ENCODE measurements around the gene PLCD1. TPM values are rescaled to one million over a fixed set of nuclear protein-coding genes. Genes with fewer than 3 reads are reported as not detected.

PLCD1 gene
- total and polyA plus RNA-seq, 2 of the 8 experiments (the other 6 are each of a cell fraction or from before 2014, with no cell fraction given) = 15.3 to 19.2 TPM

GRCh38 chr3:38003817-38004414 lies 25.5 kb downstream of the PLCD1 start:
- no peak overlapping the region for H2BK20ac ChIP-seq (ENCODE audit: low read length)
- no peak overlapping the region for H2BK5ac ChIP-seq (ENCODE audit: low read depth, low read length)
- WGBS, 2 experiments (ENCODE audit: extremely low coverage in 1 of 2, insufficient coverage in 1 of 2, insufficient read length in 1 of 2, insufficient replicate concordance in 2 of 2, low coverage in 1 of 2, low lambda C conversion rate in 2 of 2, missing lambda C conversion rate in 1 of 2) = 84% methylated on average over 9 of the region's 11 CpGs; no CpG with 5 or more reads in 1 of the 2 experiments
- H2BK120ac ChIP-seq (replicated peaks; ENCODE audit: low read depth, low read length) = no peak overlapping the region
- H3K23me2 ChIP-seq (ENCODE audit: low read depth, low read length) = no peaks in the 10 kb centered on the region
- no peak overlapping the region for H3K56ac ChIP-seq (replicated peaks; ENCODE audit: insufficient read length, low read depth, low read length)
- H3K18ac ChIP-seq (ENCODE audit: extremely low read depth, low read length) = no peak overlapping the region
- no peak overlapping the region for H2BK15ac ChIP-seq (ENCODE audit: low read length)
- no peak overlapping the region for H3K4me3 ChIP-seq (ENCODE audit: extremely low read depth in 1 of 4, insufficient read depth in 2 of 4, low read depth in 3 of 4, low read length in 4 of 4)
- H4K91ac ChIP-seq (replicated peaks; ENCODE audit: insufficient read length, low read length) = peak overlapping the region; percentile 26
- no peak overlapping the region for H3K14ac ChIP-seq (ENCODE audit: insufficient read length)
- peaks cover 0 to 6% of the 10 kb centered on the region in 2 experiments for H4K20me1 ChIP-seq (replicated peaks in 1 of 2; ENCODE audit: control insufficient read depth in 1 of 2, insufficient read depth in 2 of 2, low read length in 2 of 2)
- H3K4me2 ChIP-seq (ENCODE audit: insufficient read depth in 1 of 2, low read depth in 2 of 2, low read length in 2 of 2) = no peak overlapping the region
- no peak overlapping the region for H3K4ac ChIP-seq (replicated peaks; ENCODE audit: insufficient read length, low read depth, low read length)
- no peaks in the 10 kb centered on the region for H3K79me2 ChIP-seq (ENCODE audit: control insufficient read depth in 1 of 2, insufficient read depth in 2 of 2, low read length in 2 of 2)
- FAIRE-seq = no peak
- no peak overlapping the region for H3K9ac ChIP-seq (replicated peaks in 1 of 4; ENCODE audit: extremely low read depth in 1 of 4, low read depth in 3 of 4, low read length in 3 of 4)
- no peaks in the 10 kb centered on the region for H3K9me3 ChIP-seq (ENCODE audit: insufficient read depth in 2 of 2, low read depth in 1 of 2, low read length in 1 of 2)
- no peak overlapping the region for H3K23ac ChIP-seq (ENCODE audit: insufficient read length)
- DNase-seq (ENCODE audit: low read depth in 1 of 2, low spot score in 2 of 2) = no peak
- no peak overlapping the region for H2AFZ ChIP-seq (ENCODE audit: low read length)
- ChIA-PET POLR2A (ENCODE audit: partially characterized antibody) (interaction anchor here (0.6 to 0.7 kb wide), 2 partner anchors 35 to 164 kb away, joined by 3 to 4 read pairs; partner anchors contain the start of gene DLEC1), CTCF (ENCODE audit: partially characterized antibody) (interaction anchor here (0.7 to 5.3 kb wide), 59 partner anchors 10 to 664 kb away, joined by 3 to 75 read pairs (median 4); partner anchors contain the start of genes DLEC1 and SLC22A14)
- no peak overlapping the region for H4K5ac ChIP-seq (ENCODE audit: insufficient read length, low read depth, low read length)
- no peaks in the 10 kb centered on the region for H3K27me3 ChIP-seq (replicated peaks in 1 of 4; ENCODE audit: control insufficient read depth in 3 of 4, extremely low read depth in 1 of 4, insufficient read depth in 3 of 4, low read length in 3 of 4)
- no peaks in the 10 kb centered on the region; the same call in 1 of the 2 replicates for H3K79me1 ChIP-seq (ENCODE audit: low read depth, low read length)
- H4K8ac ChIP-seq (ENCODE audit: extremely low read depth, insufficient read depth, low read length) = peak overlapping the region; percentile 51; the same call in 1 of the 2 replicates
- H3K36me3 ChIP-seq (ENCODE audit: control insufficient read depth in 2 of 4, insufficient read depth in 4 of 4, low read length in 3 of 4) = peaks cover 0 to 2% (median under 1%) of the 10 kb centered on the region in 4 experiments; a peak in 1 of 8 replicates
- H3K27ac ChIP-seq (ENCODE audit: low read depth, low read length) = no peak overlapping the region
- peaks cover 0 to 3% (median 1%) of the 10 kb centered on the region in 4 experiments; a peak in 3 of 7 replicates for H3K4me1 ChIP-seq (replicated peaks in 1 of 4; ENCODE audit: control insufficient read depth in 3 of 4, insufficient read depth in 4 of 4, low read length in 3 of 4)
- no peak overlapping the region; the same call in 1 of the 2 replicates for H2AK5ac ChIP-seq (ENCODE audit: low read depth, low read length)
- H2BK12ac ChIP-seq (ENCODE audit: low read depth, low read length) = peak overlapping the region; percentile 13; the same call in 1 of the 2 replicates
- TF ChIP-seq SIRT6 (IDR thresholded peaks at IDR 0.05; ENCODE audit: low read length) = no peak
- no peak for TF ChIP-seq SP4 (IDR thresholded peaks at IDR 0.05; ENCODE audit: low read length)
- no peak for TF ChIP-seq SAP30 (IDR thresholded peaks at IDR 0.05; ENCODE audit: insufficient read depth, insufficient replicate concordance, low read length)
- no peak for TF ChIP-seq CTBP2 (IDR thresholded peaks at IDR 0.05; ENCODE audit: borderline replicate concordance, insufficient read depth, insufficient read length, low read length)
- no peak for TF ChIP-seq SUZ12 (IDR thresholded peaks at IDR 0.05; ENCODE audit: low read length)
- TF ChIP-seq EGR1 (IDR thresholded peaks at IDR 0.05; ENCODE audit: borderline replicate concordance, low read depth, low read length) = no peak
- no peak for TF ChIP-seq RXRA (IDR thresholded peaks at IDR 0.05; ENCODE audit: insufficient read depth, low read depth, low read length)
- no peak for TF ChIP-seq BRCA1 (IDR thresholded peaks at IDR 0.05; ENCODE audit: low read depth, low read length)
- TF ChIP-seq GTF2F1 (IDR thresholded peaks at IDR 0.05; ENCODE audit: borderline replicate concordance, low read depth, low read length) = no peak
- no peak for TF ChIP-seq POLR2AphosphoS5 (IDR thresholded peaks at IDR 0.05; ENCODE audit: low read depth, low read length)
- no peak for TF ChIP-seq PHF8 (conservative IDR thresholded peaks at IDR 0.05; ENCODE audit: low read depth, low read length)
- no peak for TF ChIP-seq KDM4A (IDR thresholded peaks at IDR 0.05; ENCODE audit: low read depth, low read length, severe bottlenecking)
- no peak for TF ChIP-seq RFX5 (IDR thresholded peaks at IDR 0.05; ENCODE audit: borderline replicate concordance, low read depth, low read length)
